GM18868 (cell line): ENCODE data around the gene CFAP46.
"Not testable (repeated sequence)": the region's sequence is repeated elsewhere in the genome, so short reads cannot be mapped to it uniquely, and the experiment has no call there.

Experiments used
- ATAC-seq: cut with Tn5 transposase; IDR thresholded peaks from one replicate; pipeline ENCODE4 v1.9.1; 2021; ENCODE audit warnings: mild to moderate bottlenecking, moderate library complexity; ENCODE audit not compliant: unreplicated experiment

Gene CFAP46

DNA sequence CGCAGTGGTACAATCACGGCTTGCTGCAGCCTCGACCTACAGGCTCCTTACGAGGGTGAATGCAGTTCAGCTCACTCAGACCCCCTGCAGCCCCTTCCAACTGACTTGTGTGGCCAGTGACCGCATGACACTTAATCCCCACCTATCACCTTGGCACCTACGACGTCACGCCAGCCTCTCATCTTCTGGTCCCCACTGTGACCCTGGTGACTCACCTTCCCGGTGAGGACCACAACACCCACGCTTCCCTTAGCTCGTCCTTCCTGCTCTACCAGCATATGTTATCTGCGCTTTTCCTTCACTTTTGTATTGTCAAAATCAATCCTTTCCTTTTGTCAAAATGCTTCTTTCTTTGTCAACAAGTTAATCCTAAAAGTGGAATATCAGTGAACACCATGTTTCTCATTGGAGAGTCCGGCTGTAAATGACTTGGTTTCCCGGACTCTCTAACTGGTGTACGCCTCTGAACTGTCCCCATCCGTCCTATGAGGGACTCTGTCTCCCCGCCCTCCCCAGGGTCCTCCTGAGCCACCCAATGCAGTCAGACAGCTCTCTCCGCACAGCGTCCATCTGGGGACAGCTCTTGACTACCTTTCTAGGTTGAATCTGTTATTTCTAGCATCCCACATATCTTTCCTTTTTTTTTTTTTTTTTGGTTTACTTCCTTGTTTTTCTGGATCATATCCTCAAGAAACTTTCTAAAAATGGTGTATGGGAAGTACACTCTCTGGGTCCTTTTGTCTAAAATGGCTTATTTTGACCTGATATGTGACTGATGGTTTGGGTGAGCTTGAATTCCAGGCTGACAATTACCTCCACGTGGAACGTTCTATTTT lies 37.3 kb downstream of the CFAP46 start:
- ATAC-seq: no peak

DNA sequence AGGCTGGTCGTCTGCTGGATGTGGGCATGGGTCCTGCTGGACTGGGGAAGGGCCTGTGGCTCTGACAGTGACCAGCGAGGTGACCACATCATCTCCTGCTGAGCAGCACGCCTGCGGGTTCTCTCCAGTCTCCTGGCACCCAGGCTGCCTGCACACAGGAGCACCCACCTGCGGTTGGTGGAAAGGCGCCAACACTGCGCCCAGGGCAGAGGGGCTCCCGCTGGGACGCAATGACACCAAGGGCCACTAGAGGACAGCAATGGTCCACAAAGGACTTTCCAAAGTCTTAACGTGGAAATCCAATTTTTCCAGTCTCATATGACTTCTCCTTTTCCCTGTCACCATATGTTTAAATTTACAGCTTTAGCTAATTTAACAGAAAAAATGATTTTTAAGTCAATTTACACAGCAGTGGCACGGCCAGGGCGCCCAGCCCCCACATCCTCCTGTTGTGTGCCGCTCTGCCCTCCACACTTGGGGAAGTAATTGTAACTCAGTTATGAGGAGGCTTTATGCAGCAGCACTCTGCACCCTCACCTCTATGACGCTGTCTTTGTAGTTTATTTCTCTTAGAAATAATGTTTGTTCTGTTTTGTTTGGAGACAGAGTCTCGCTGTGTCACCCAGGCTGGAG lies 38.1 kb downstream of the CFAP46 start:
- ATAC-seq: no peak

DNA sequence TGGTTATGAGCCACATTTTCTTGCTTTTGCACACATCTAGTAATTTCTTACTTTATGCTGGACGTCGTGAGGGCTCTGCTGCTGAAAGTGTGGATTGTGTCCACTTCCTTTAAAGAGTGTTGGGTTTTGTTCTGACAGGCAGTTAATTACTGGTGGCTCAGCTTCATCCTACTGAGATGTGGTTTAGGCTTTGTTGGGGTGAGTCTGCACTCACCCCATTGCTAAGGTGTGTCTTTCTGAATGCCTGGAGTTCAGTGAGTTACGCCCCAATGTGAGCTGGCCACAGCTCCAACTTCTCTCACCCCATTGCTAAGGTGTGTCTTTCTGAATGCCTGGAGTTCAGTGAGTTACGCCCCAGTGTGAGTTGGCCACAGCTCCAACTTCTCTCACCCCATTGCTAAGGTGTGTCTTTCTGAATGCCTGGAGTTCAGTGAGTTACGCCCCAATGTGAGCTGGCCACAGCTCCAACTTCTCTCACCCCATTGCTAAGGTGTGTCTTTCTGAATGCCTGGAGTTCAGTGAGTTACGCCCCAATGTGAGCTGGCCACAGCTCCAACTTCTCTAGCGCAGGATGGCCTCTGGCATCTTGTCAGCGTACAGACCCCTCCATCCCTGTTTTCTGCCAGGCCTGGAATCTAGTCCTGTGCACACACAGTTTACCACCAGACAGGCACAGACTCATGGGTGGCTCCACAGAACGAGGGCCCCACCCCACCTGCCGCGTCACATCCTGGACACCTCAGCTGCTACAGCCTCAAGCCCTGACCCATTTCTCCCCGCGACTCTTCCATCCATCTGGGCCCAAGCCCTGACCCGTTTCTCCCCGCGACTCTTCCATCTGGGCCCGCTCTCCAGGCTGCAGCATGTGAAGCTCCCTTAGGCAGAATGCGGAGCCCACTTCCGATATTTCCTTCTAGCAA lies 39.5 kb downstream of the CFAP46 start:
- ATAC-seq: not testable (repeated sequence)

DNA sequence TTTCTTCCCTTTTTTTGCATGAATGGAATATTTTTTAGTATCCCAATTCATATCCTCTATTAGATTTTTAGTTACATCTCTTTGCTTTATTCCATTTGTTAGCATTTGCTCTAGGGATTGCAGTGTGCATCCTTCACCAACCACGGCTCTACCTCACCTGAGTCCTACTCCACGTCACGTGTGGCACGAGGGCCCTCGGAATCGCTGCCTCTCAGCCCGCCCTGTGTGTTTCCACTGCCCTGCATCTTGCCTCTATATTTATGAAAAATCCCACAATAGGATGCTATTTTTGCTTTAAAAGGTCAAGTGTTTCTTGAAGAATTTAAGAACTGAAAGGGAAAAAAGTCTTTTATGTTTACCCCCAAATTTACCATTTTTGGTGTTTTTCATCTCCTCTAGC lies 41.0 kb downstream of the CFAP46 start:
- ATAC-seq: no peak

DNA sequence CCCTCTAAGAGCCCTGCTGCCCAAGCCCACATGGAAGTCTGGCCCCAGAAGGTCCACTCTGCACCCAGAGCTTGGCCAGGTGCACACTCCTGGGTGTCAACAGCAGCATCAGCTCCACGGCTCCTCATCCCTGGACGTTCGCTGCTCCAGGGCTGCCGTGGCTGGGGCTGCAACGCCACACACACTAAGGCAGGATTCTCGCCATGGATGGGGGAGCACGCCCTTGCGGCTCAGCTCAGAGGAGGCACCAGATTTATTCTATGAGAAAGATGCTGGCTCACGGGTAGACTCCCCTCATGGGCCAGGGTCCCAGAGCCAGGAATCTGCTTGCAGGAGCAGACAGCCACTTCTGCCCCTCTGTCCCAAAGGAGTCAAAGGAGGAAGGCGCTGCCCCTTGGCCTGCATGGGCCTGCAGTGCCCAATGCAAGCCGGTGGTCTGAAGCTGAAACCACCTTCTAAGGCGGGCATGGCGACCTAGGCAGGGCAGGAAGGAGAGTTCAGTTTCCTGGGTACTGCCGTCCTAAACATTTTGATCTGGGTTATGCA lies 42.1 kb downstream of the CFAP46 start:
- no peak for ATAC-seq

DNA sequence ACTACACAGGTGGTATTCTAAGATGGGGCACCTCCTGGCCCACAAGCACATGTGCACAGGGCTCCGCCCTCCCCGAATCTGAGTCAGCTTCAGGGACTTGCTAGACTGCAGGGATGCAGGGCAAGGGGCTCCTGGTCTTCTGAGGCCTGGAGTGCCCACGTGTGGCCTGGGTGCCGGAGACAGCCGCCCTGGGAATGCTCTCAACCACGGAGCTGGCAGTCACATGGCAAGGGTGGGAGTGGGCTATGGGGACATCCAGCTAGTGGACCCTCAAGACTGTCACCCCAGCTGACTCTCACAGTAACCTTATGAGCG lies 42.7 kb downstream of the CFAP46 start:
- no peak for ATAC-seq

DNA sequence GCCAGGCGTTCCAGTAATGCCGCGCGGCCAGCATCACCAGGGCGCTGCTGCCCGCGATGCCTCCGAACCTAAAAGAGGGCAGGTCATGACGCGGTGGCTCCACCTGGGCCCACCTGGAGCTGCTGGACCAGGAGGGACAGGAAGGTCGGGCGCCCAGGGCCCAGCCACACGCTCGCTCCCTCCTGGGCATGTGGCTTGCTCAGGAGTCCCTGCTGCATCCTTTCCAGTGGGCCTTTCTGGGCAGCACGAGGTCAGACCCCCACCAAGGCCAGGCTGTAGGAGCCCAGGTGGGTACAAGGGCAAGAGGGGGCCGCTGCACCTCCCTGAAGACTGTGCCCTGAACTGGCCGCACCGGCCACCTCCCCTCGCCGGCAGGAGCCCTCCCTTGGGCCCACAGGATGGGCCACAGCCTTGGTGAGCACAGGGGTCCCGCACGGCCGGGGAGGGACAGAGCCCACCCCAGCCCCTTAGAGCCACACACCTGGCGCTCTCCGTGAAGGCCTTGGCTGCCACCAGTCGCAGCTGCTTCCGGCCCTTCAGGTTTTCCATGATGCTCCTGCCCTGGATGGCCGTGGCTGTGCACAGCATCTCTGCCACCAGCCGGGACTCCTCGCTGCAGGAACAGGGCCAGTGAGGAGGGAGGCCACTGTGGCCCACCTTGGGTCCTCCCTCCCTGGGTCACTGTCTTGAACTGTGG lies 43.2 kb downstream of the CFAP46 start:
- ATAC-seq: no peak

DNA sequence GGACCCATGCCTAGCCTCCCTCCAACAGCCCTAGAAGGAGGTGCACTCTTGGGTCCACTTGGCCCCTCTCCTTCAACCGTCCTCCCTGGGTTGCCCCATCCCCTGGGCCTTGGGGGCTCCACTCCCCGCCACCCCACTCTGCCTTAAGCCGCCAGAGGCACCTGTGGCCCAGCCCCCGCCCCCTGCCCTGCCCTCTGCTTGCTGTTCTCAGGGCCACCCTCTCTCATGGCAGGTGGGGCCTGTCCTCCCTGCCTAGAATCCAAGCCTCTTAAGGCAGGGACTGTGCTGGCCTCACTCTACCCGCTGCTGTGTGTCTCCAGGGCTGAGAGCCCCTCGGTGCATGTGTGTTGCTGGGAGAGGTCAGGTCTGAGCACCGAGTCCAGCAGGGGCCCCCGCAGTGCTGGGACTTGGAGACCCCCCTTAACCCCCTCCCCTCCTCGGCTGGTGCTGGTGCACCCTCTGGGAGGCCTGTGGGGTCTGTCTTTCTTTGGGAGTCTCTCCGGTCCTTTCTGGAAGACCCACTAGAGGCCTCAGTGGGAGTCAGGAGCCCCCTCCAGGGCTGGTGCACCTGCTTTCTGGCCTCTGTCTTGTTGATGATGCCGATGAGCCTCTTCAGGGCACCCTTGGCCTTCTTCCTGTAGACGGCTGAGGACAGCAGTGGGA lies 43.8 kb downstream of the CFAP46 start:
- ATAC-seq: no peak

DNA sequence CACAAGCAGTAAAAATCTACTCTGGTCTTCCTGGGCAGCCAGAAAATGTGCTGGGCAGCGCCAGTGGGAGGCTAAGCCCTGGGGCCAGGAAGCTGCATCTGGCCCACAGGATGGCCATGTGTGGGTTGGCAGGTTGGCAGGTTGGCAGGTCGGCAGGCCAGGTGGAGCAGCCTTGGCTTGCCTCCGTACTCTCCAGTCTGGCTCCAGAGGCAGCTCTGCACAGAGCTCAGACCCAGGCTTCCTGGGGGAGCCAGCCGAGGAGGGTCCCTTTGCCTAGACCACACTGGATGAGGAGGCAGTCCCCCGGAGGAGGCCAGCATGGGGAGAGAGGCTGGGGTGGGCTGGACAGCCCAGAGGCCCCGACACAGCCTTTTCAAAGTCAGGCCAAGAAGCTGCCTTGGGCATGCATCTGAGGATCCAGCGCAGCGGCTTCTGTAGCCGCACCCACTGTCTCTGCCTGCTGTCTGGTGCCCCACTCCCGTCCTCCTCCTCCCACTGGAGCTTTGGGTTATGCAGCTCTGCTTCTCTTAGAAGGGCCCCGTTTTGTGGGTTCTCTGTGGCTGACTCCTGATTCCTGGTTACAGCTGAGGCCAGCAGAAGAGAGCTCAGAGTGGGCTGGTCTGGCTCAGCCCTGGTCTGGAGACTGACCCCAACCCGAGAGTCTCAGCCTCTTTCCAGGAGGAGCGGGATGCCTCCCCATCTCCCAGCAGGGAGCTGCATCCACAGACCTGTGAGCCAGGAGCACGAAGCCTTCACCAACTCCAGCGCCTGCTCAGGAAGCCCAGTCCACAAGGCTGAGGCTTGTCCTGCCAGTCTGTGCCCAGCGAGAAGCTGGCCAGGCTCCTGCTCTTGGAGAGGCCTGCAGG lies 44.6 kb downstream of the CFAP46 start:
- no peak for ATAC-seq

DNA sequence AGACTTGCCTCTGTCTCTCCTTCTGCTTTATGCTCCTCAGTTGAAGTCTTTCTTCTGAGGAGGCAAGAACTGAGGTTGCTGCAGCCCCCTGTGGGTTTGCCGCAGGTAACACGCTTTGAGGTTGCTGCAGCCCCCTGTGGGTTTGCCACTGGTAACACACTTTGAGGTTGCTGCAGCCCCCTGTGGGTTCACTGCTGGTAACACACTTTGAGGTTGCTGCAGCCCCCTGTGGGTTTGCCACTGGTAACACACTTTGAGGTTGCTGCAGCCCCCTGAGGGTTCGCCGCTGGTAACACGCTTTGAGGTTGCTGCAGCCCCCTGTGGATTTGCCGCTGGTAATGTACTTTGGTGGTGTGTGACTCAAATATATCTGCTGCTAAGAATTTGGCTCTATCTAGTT lies 48.6 kb downstream of the CFAP46 start:
- ATAC-seq: not testable (repeated sequence)

DNA sequence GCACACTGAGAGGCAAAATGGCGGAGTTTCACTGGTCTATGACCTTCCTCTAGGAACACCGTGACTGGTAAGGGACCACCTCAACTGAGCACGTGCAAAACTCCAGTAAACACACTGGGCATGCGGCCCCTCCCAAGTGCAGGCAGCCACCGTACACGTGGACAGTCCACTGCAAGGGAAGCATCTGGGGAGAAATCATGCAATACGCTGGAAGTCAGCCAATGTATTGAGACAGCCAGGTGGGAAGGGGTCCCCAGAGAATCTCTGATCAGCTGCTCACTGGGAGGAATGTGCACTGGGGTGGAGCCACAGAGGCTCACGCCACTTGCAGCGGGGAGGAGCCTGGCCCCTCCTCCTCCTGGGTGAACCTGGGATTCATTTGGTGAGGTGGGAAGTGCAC lies 49.3 kb downstream of the CFAP46 start:
- no peak for ATAC-seq

DNA sequence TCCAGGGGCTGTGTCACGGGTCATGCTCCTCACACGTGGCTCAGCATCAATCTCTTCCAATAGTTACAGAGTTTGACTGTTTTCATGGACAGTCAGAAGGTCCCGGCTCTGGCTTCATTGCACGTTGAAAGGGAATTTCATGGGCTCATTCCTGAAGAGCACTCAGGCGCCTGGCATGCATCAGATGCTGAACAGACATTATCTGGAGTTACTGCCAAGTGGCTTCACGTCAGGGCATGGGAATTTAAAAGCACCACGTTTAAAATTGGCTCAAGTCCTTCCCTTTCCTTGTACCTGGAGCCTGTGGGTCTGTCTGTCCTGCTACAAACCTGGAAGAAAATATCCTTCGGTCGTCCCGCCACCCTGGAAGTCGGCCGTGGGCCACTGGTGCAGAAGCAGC lies 50.4 kb downstream of the CFAP46 start:
- no peak for ATAC-seq

DNA sequence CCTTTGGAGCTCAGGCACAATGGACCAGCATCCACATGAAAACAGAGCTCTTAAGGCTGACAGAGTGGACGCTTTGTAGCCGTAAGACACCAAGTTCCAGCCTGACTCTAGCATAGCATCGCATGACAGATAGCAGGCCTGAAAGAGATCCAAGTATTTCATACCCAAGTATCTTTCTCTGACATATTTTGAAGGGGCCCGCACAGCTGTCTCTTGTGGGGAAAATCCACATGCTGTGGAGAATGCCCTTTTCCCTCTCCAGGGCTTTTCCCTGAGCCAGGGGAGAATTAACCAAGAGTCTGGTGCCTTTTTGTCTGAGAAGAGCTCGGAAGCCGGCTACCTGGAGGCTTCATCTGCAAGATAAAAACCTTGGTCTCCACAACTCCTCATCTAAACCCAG lies 51.0 kb downstream of the CFAP46 start:
- ATAC-seq: no peak

DNA sequence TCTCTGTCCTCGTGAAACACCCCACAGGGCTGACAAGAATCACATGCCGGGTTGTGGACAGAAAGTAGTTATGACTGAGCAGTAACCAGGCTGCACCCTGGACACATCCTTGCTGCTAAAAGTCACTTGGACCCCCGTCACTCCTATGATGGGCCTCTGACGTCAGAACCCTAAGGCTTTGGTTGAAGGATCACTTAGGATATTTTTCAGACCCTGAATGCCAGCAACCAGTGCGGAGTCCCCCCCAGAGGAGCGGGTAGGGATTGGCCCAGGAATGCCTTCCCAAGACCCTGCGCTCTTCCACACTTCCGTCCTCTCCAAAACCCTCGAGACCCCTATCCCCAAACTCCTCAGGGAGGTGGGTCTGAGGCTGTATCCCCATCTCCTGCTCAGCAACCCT lies 52.1 kb downstream of the CFAP46 start:
- ATAC-seq: no peak

DNA sequence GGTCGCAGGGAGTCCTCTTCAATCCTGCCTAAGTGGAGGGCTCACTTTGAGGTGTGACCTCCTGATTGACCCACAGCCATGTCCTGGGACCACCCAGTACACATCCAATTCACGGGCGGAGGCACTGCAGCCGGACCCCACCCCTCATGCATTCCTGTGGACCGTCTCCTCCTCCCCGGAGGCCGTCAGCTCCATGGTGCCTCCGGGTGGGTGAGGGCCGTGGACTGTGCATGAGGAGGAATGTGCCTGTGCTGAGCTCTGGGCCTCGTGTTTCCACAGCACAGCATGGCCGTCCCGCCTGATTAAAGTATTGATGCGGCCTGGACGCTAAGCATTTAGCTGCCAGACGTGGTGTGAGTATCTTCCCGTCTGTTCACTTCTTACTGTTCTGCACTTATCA lies 52.8 kb downstream of the CFAP46 start:
- ATAC-seq: no peak

DNA sequence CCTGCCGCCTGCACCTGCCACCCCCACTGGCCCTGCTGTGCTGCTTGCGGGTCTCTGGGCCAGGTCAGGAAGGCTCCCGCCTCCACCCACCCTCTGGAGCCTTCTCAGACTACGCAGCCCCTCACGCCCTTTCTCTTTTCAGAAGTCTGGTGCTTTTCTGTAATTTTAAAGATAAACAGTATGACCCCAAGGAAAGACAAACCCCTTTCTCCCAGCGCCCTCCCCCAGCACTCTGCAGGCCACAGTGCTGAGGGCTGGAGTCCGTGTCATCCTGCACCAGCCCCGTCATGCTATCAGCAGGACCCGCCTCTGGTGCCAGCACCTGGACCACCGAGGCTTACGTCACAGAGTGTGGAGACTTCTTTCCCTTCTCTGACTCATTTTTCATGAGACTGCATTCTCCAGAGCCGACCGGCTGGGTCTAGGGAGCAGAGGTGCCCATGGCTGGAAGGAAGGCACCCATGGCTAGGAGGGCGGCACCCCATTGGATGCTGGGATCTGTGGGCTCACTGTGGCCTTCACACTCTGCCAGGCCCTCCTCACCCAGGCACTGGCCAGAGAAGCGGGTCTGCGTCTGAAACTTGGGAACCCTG lies 53.4 kb downstream of the CFAP46 start:
- no peak for ATAC-seq

DNA sequence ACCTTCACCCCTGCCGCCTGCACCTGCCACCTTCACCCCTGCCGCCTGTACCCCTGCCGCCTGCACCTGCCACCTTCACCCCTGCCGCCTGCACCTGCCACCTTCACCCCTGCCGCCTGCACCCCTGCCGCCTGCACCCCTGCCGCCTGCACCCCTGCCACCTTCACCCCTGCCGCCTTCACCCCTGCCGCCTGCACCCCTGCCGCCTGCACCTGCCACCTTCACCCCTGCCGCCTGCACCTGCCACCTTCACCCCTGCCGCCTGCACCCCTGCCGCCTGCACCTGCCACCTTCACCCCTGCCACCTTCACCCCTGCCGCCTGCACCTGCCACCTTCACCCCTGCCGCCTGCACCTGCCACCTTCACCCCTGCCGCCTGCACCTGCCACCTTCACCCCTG lies 53.9 kb downstream of the CFAP46 start:
- ATAC-seq: not testable (repeated sequence)

DNA sequence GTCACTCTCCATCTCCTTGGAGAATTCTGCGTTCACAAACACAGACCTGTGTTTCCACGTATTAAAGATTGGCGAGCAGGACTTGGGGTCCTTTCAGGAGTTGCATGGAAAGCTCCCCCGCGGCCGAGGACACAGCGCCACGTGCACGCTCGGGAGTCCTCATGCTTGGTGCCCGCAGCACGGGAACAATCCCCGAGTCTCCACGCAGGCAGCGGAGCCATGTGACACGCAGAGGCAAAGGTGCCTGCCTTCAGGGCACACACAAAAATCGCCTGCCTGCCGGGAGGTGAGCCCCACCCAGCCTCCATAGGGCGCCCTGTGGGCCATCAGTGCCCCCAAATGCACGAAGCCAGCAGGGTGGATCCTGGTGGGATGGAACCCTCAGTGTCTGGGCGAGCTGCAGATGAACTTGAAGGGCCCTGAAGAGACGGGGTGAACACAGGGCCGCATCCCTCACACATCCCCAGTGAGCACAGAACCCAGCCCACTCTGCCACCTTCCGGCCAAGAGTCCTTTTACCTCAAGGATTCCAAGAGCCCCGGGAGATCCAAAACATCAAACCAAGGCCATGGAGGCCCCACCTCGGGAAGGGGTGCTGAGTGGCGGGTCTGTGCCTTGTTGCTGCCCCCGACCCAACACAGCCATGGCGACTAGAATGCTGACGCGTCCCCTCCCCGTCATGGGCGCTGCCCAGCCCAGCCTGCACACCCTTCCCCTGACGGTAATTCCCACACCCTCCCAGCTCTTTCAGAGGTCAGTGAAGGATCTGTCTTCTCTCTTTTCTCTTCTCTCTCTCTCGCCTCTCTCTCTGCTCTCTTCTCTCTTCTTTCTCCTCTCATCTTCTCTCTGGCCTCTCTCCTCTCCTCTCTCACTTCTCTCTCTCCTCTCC lies 55.9 kb downstream of the CFAP46 start:
- no peak for ATAC-seq
